Osteocyte (in vitro differentiated cells): Measurements from ENCODE around the gene C3orf22. TPM values are rescaled to one million over a fixed set of nuclear protein-coding genes. Genes with fewer than 3 reads are reported as not detected.
A peak's percentile ranks its signal among the peaks of the same experiment; 100 is the strongest.

ENCODE experiments used
- DNase-seq: peaks from one replicate; pipeline ENCODE4 v3.0.0; 2021; ENCODE audit warnings: mixed read lengths; ENCODE audit not compliant: unreplicated experiment; ENCODE audit errors: extremely low spot score
- H3K27ac Mint-ChIP-seq: one replicate; pipeline ENCODE4 v1.8.0; 2021; ENCODE audit warnings: mild to moderate bottlenecking, mixed read lengths; ENCODE audit not compliant: unreplicated experiment
- H3K27me3 Mint-ChIP-seq: one replicate; pipeline ENCODE4 v1.8.0; 2021; ENCODE audit warnings: mixed read lengths; ENCODE audit not compliant: unreplicated experiment
- H3K36me3 Mint-ChIP-seq: one replicate; pipeline ENCODE4 v1.8.0; 2021; ENCODE audit warnings: mixed read lengths; ENCODE audit not compliant: unreplicated experiment
- H3K4me1 Mint-ChIP-seq: one replicate; pipeline ENCODE4 v1.8.0; 2021; ENCODE audit warnings: mixed read lengths; ENCODE audit not compliant: unreplicated experiment
- H3K4me3 Mint-ChIP-seq: one replicate; pipeline ENCODE4 v1.8.0; 2021; ENCODE audit warnings: mild to moderate bottlenecking, moderate library complexity, mixed read lengths; ENCODE audit not compliant: unreplicated experiment
- H3K9me3 Mint-ChIP-seq: one replicate; pipeline ENCODE4 v1.8.0; 2021; ENCODE audit warnings: mixed read lengths; ENCODE audit not compliant: unreplicated experiment
- total RNA-seq: library from RNA; stranded (reverse); gene quantifications from 2 replicates; pipeline ENCODE4 v1.2.1, GENCODE V29; 2021
- TF ChIP-seq, protein P1 (sequence below): fragments of 200-600 bp; sonication (generic); IDR thresholded peaks from 2 replicates; pipeline ENCODE4 v1.5.0; 2021; ENCODE audit warnings: antibody characterized with exemption, mild to moderate bottlenecking, moderate library complexity

Gene C3orf22
- total RNA-seq, 1 donor from 2014 or later = not detected

DNA sequence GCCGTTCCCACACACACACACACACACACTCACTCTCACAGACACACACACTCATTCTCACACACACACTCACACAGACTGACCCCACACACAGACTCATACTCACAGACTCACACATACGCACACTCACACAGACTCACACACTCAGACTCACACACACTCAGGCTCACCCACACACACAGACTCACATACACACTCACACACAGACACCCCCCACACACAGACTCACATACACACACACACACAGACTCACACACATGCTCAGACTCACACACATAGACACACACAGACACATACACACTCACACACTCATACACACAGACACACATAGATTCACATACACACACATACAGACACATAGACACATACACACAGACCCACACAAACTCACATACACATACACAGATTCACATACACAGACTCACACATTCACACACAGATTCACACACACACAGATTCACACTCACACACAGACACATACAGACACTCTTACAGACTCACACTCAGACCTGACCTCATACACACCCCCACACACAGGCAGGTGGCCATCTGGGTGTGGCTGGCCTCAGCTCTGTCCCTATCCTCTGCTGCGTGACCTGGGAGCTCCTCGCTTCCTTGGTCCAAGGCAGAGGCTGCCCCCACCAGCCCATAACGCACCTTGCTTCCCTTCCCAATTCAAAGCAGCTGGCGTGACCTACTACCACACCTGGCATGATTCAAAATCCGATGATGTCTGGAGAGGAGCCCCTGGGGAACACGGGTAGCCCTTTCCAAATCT is 1.9 kb downstream of the C3orf22 start:
- no peaks in the 10 kb centered on the region for H3K36me3 Mint-ChIP-seq

DNA sequence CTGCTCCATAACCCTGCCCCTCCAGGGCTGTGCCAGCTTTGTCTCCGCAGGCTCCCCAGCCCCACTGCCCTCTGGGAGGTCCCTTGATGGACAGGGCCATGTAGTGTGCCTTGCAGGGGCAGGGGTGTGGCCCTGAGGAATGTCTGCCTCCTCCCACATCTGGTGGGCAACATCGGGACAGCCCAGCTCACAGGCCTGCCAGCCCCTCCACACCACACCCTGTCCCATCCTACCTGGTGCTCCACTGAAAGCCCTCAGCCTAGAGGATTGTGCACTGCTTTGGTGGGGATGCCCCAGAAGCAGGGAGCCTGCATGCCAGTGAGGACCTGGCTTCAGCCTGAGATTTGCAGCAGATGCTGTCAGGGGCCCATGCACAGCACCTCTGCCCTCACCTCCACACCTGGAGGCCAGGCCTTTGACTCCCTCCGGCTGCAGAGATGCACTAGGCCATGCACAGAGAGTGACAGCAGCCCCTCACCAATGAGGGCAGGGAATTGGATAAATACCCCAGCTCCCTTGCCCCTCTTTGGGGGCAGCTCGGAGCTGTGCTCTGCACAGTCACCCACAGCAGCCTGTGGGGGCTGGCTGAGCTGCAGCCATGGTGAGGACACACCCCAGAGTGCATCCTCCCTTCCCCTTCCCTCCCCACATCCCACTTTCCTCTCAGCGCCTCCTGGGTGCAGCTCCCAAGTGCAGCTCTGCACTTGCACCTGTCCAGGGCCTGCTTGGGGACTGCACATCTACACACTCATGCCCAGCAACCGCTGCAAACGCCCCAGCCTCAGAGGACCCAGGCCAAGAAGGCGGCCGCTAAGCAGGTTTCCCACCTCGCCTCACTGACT is 2.7 kb downstream of the C3orf22 start:
- H3K27ac Mint-ChIP-seq = no peak overlapping the region
- H3K9me3 Mint-ChIP-seq = no peaks in the 10 kb centered on the region
- H3K4me3 Mint-ChIP-seq = no peak overlapping the region
- H3K4me1 Mint-ChIP-seq = peaks cover 4% of the 10 kb centered on the region
- H3K36me3 Mint-ChIP-seq = no peaks in the 10 kb centered on the region
- peaks cover 15% of the 10 kb centered on the region for H3K27me3 Mint-ChIP-seq
- TF ChIP-seq, protein P1, sequence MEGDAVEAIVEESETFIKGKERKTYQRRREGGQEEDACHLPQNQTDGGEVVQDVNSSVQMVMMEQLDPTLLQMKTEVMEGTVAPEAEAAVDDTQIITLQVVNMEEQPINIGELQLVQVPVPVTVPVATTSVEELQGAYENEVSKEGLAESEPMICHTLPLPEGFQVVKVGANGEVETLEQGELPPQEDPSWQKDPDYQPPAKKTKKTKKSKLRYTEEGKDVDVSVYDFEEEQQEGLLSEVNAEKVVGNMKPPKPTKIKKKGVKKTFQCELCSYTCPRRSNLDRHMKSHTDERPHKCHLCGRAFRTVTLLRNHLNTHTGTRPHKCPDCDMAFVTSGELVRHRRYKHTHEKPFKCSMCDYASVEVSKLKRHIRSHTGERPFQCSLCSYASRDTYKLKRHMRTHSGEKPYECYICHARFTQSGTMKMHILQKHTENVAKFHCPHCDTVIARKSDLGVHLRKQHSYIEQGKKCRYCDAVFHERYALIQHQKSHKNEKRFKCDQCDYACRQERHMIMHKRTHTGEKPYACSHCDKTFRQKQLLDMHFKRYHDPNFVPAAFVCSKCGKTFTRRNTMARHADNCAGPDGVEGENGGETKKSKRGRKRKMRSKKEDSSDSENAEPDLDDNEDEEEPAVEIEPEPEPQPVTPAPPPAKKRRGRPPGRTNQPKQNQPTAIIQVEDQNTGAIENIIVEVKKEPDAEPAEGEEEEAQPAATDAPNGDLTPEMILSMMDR = no peak
- peak; percentile 76 for DNase-seq

More for the DNA sequence above, 1.9 kb downstream of the C3orf22 start:
- Mint-ChIP-seq H3K4me1 (no peaks in the 10 kb centered on the region), H3K27ac (no peak overlapping the region), H3K9me3 (peaks cover 4% of the 10 kb centered on the region), H3K27me3 (peaks cover 18% of the 10 kb centered on the region), H3K4me3 (no peak overlapping the region)
- no peak for DNase-seq
- TF ChIP-seq, protein P1 = no peak

DNA sequence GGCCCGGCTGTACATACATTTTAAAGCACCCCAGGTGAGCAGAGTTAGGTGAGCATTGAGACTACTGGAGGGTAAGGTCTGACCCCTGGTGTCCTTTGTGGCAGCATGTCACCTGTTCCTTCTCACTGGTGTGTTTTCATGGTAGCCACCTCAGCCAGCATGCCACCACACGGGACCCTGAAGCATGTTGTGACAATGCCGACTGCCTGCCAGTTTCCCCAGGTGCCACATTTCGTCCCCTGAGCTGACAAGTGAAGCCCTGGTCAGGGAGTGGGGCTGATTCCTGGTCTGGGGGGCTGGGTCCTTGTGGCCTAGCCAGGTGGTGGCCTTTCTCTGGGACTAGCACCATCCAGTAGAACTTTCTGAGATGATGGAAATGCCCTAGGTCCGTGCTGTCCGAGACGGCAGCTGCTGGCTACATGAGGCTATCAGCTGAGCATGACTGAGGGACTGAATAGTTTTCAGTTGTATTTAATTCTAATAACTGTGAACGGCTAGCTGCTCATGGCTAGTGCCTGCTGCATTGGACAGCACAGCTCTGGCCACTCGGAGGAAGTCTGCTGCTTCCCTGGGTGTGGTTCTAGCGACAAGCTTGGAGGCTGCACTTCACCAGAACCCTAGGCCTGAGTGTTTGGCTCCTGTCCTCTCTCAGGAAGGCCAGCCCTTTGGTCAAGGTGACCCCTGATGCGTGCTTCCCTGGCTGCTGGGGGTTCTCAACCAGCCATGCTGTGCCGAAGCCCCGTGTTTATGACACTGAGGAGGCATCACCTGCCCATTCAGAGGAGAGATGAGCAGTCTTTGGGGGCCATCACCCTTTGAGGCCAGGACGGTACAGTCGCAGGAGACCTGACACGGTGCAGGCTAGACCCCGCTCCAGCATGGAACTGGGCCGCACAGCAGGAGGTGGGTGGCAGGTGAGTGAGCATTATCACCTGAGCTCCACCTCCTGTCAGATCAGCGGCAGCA is 3.9 kb downstream of the C3orf22 start:
- no peaks in the 10 kb centered on the region for H3K9me3 Mint-ChIP-seq
- H3K36me3 Mint-ChIP-seq = no peaks in the 10 kb centered on the region
- TF ChIP-seq, protein P1 = no peak
- no peak overlapping the region for H3K27ac Mint-ChIP-seq
- DNase-seq = peak; percentile 77
- H3K27me3 Mint-ChIP-seq = peaks cover 6% of the 10 kb centered on the region
- no peak overlapping the region for H3K4me3 Mint-ChIP-seq
- H3K4me1 Mint-ChIP-seq = peaks cover 13% of the 10 kb centered on the region

DNA sequence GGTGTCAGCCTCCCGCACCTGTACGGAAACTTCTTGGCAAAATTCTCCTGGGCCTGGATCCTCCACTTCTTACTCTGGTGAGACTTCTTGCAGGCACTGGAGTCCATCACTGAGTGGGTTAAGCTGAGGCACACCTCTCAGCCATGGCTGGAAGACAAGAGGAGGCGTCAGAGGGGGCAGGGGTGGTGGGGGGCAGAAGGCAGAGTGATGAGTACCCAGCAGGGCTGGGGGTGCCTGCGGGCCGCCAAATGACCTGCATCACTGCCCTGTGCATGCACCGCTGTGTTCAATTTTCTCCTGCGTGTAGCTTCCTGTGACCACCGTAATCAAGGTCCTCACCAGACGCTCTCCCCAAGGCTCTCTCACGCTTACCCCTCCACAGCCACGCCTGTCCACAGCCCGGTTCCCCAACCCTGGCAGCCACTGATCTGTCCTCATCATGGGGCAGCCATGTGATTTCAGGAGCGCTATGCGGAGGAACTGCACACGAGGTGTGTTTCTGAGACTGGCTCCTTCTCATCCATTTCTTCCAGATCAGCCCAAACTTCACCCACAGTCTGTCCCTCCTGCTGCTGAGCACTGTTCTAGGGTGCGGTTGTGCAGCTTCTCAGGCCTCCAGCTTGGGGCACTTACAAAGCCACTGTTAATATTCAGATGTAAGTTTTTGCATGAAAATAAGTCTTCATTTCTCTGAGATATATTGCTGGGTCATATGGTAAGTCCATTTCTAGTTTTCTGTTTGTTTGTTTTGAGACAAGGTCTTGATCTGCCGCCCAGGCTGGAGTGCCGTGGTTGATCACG is 5.2 kb downstream of the C3orf22 start:
- Mint-ChIP-seq H3K36me3 (no peaks in the 10 kb centered on the region), H3K4me1 (peaks cover 13% of the 10 kb centered on the region), H3K4me3 (no peak overlapping the region), H3K27me3 (peaks cover 11% of the 10 kb centered on the region), H3K27ac (no peak overlapping the region), H3K9me3 (no peaks in the 10 kb centered on the region)
- DNase-seq = peak; percentile 76
- TF ChIP-seq, protein P1 = no peak
